DND-41 (cell line): ENCODE data around the gene NR0B2.

Experiments used
- ATAC-seq: fragments of 200-7000 bp; cut with Tn5 transposase; 3 replicates; pipeline ENCODE4 v1.9.1; 2021; ENCODE audit warnings: low read depth; ENCODE audit not compliant: insufficient read depth
- DNase-seq: peaks from one replicate; pipeline ENCODE4 v3.0.0-alpha.2; 2020
- H2AFZ ChIP-seq: 2 replicates; pipeline ENCODE4 v1.6.0; 2012; ENCODE audit warnings: low read depth, low read length
- H3K27ac ChIP-seq: 2 replicates; pipeline ENCODE4 v1.5.1; 2012; ENCODE audit warnings: low read length, inconsistent platforms
- H3K27me3 ChIP-seq: fragments of 200-600 bp; sonication (generic); 2 replicates; pipeline ENCODE4 v1.6.0; 2012; ENCODE audit warnings: low read length, mild to moderate bottlenecking, inconsistent platforms; ENCODE audit not compliant: insufficient read depth, poor library complexity
- H3K36me3 ChIP-seq: 2 replicates; pipeline ENCODE4 v1.5.1; 2012; ENCODE audit warnings: low read length, inconsistent platforms; ENCODE audit not compliant: insufficient read depth
- H3K4me1 ChIP-seq: 2 replicates; pipeline ENCODE4 v1.5.1; 2012; ENCODE audit warnings: mild to moderate bottlenecking, low read length; ENCODE audit not compliant: insufficient read depth
- H3K4me2 ChIP-seq: 2 replicates; pipeline ENCODE4 v1.6.0; 2012; ENCODE audit warnings: mild to moderate bottlenecking, moderate library complexity, low read length, inconsistent platforms; ENCODE audit not compliant: insufficient read depth
- H3K4me3 ChIP-seq, 2 experiments: fragments of 200-600 bp in 1 of 2; shearing (Covaris generic) in 1 of 2; 2 replicates each; pipeline ENCODE4 v1.5.1; 2012 to 2016; ENCODE audit warnings: inconsistent platforms in 2 of 2, low read length in 2 of 2, mild to moderate bottlenecking in 2 of 2, low read depth in 1 of 2, moderate library complexity in 1 of 2
- H3K79me2 ChIP-seq: 2 replicates; pipeline ENCODE4 v1.6.0; 2012; ENCODE audit warnings: low read length, inconsistent platforms; ENCODE audit not compliant: insufficient read depth
- H3K9ac ChIP-seq: 2 replicates; pipeline ENCODE4 v1.6.0; 2012; ENCODE audit warnings: low read depth, mild to moderate bottlenecking, inconsistent platforms, low read length, moderate library complexity
- H3K9me3 ChIP-seq: 2 replicates; pipeline ENCODE4 v1.5.1; 2012; ENCODE audit warnings: low read length, moderate library complexity, mild to moderate bottlenecking, inconsistent platforms; ENCODE audit not compliant: insufficient read depth, severe bottlenecking
- H4K20me1 ChIP-seq: 2 replicates; pipeline ENCODE4 v1.6.0; 2012; ENCODE audit warnings: low read length; ENCODE audit not compliant: insufficient read depth
- CTCF ChIP-seq: IDR thresholded peaks from 2 replicates; pipeline ENCODE4 v1.5.1; 2012; ENCODE audit warnings: borderline replicate concordance, low read length, moderate library complexity, mild to moderate bottlenecking; ENCODE audit not compliant: poor library complexity, severe bottlenecking; ENCODE audit errors: extremely low read depth
- EZH2 ChIP-seq: IDR thresholded peaks from 3 replicates; pipeline ENCODE4 v1.6.1; 2012; ENCODE audit warnings: borderline replicate concordance, low read depth, mild to moderate bottlenecking, moderate library complexity, low read length, inconsistent platforms; ENCODE audit not compliant: severe bottlenecking

NR0B2 gene

GRCh38 chr1:26913754-26914619 is at the start of gene NR0B2:
TSS of gene NR0B2 (minus strand) at chr1:26913975. CDS start at chr1:26913940, 35 bp downstream.
- no peak for ATAC-seq
- H3K4me2 ChIP-seq, result no peak within 1 kb of the TSS
- H2AFZ ChIP-seq, result no peak within 1 kb of the TSS
- H4K20me1 ChIP-seq, result no peaks in the 10 kb centered on the region
- no peaks in the 10 kb centered on the region for H3K79me2 ChIP-seq
- H3K9me3 ChIP-seq, result no peaks in the 10 kb centered on the region
- H3K4me1 ChIP-seq, result no peaks in the 10 kb centered on the region
- no peaks in the 10 kb centered on the region for H3K36me3 ChIP-seq
- no peak within 1 kb of the TSS for H3K4me3 ChIP-seq
- no peak within 1 kb of the TSS for H3K27ac ChIP-seq
- TF ChIP-seq EZH2 (no peak), CTCF (no peak)
- no peaks in the 10 kb centered on the region for H3K27me3 ChIP-seq
- DNase-seq, result no peak
- H3K9ac ChIP-seq, result no peak within 1 kb of the TSS

GRCh38 chr1:26961826-26962225 is 48.1 kb upstream of the NR0B2 start:
- no peak overlapping the region for H3K4me3 ChIP-seq
- H3K27ac ChIP-seq, result no peak overlapping the region
- TF ChIP-seq CTCF (no peak), EZH2 (no peak)
- H3K27me3 ChIP-seq, result no peaks in the 10 kb centered on the region
- no peaks in the 10 kb centered on the region for H3K4me1 ChIP-seq
- ATAC-seq, result no peak
- H3K36me3 ChIP-seq, result no peaks in the 10 kb centered on the region
- no peak overlapping the region for H2AFZ ChIP-seq
- no peaks in the 10 kb centered on the region for H3K79me2 ChIP-seq
- DNase-seq, result no peak
- H4K20me1 ChIP-seq, result no peaks in the 10 kb centered on the region
- no peak overlapping the region for H3K4me2 ChIP-seq
- H3K9me3 ChIP-seq, result no peaks in the 10 kb centered on the region
- H3K9ac ChIP-seq, result no peak overlapping the region

GRCh38 chr1:26960625-26960966 is 46.8 kb upstream of the NR0B2 start:
- no peak overlapping the region for H3K4me3 ChIP-seq

More at GRCh38 chr1:26960625-26960966, 46.8 kb upstream of the NR0B2 start:
- no peak overlapping the region for H3K27ac ChIP-seq
- no peak for DNase-seq
- no peaks in the 10 kb centered on the region for H3K79me2 ChIP-seq
- no peaks in the 10 kb centered on the region for H4K20me1 ChIP-seq
- no peak overlapping the region for H3K4me2 ChIP-seq
- H3K36me3 ChIP-seq, result no peaks in the 10 kb centered on the region
- H3K9ac ChIP-seq, result no peak overlapping the region
- H3K9me3 ChIP-seq, result no peaks in the 10 kb centered on the region
- H2AFZ ChIP-seq, result no peak overlapping the region
- TF ChIP-seq CTCF (no peak), EZH2 (no peak)
- H3K4me1 ChIP-seq, result no peaks in the 10 kb centered on the region
- H3K27me3 ChIP-seq, result no peaks in the 10 kb centered on the region
- no peak for ATAC-seq
